Measurements from ENCODE around the gene THAP12. TPM values are rescaled to one million over a fixed set of nuclear protein-coding genes. Genes with fewer than 3 reads are reported as not detected.

Gene THAP12
- total RNA-seq, 1 experiment from 2014 or later, result 44.1 TPM

GRCh38 chr11:76303399-76303798 lies 77.5 kb downstream of the THAP12 start (continued):
- TF ChIP-seq ZBTB33 (IDR thresholded peaks at IDR 0.05; ENCODE audit: extremely low read depth, insufficient replicate concordance, low read length) (no peak), EZH2 (IDR thresholded peaks at IDR 0.05) (no peak), ELF1 (IDR thresholded peaks at IDR 0.05; ENCODE audit: borderline replicate concordance, low read depth) (no peak), SRF (IDR thresholded peaks at IDR 0.05; ENCODE audit: low read depth) (no peak), CEBPB (IDR thresholded peaks at IDR 0.05; ENCODE audit: low read depth) (no peak)

GRCh38 chr11:76302996-76303395 lies 77.9 kb downstream of the THAP12 start:
- Histone ChIP-seq H3K4me1 (ENCODE audit: control insufficient read depth in 1 of 2, insufficient read depth in 2 of 2, low read length in 2 of 2) (no peaks in the 10 kb centered on the region), H4K20me1 (ENCODE audit: insufficient read depth) (no peaks in the 10 kb centered on the region), H3K27me3 (ENCODE audit: insufficient read depth, low read length) (no peaks in the 10 kb centered on the region), H3K79me2 (ENCODE audit: insufficient read depth, low read length) (no peaks in the 10 kb centered on the region), H3K9me2 (ENCODE audit: insufficient read depth) (no peaks in the 10 kb centered on the region), H3K9ac (ENCODE audit: low read length) (no peak overlapping the region), H3K4me3 (replicated peaks in 1 of 2; ENCODE audit: low read depth in 1 of 2, low read length in 2 of 2) (no peak overlapping the region), H3K36me3 (ENCODE audit: control insufficient read depth in 1 of 2, insufficient read depth in 2 of 2, low read length in 2 of 2) (no peaks in the 10 kb centered on the region), H2AFZ (ENCODE audit: low read depth, low read length, poor library complexity, severe bottlenecking) (no peak overlapping the region), H3K4me2 (ENCODE audit: low read length) (no peak overlapping the region), H3K27ac (ENCODE audit: low read depth, low read length) (no peak overlapping the region), H3K9me3 (ENCODE audit: control insufficient read depth in 1 of 2, insufficient read depth in 1 of 2, low read depth in 1 of 2, low read length in 2 of 2) (no peaks in the 10 kb centered on the region)
- ChIA-PET CTCF (interaction anchor here (1.7 kb wide), 1 partner anchor 96 kb away, joined by 4 read pairs; no protein-coding TSS in a partner anchor), POLR2A (no interaction called here), RAD21 (ENCODE audit: low non-redundant PET in 1 of 2, low total read pairs in 2 of 2, uncharacterized antibody in 2 of 2, unreplicated experiment in 2 of 2) (interaction anchor here in 1 of 2 experiments (0.7 kb wide), 1 partner anchor 760 kb away, joined by 3 read pairs; no protein-coding TSS in a partner anchor)
- TF ChIP-seq FOSL1 (IDR thresholded peaks at IDR 0.05; ENCODE audit: low read depth) (no peak), ELF1 (IDR thresholded peaks at IDR 0.05; ENCODE audit: borderline replicate concordance, low read depth) (no peak), EGR1 (IDR thresholded peaks at IDR 0.05; ENCODE audit: low read depth) (no peak), ZFX (IDR thresholded peaks at IDR 0.05) (no peak), TCF7L2 (IDR thresholded peaks at IDR 0.05; ENCODE audit: borderline replicate concordance, extremely low read depth, insufficient read depth, insufficient read length) (no peak)
- intact Hi-C loops (cut with micrococcal nuclease), result no loop called here
- DNase-seq (ENCODE audit: low read depth, low spot score) (no peak), ATAC-seq (no peak)
- no TSS peak for BruUV-seq (replicated peaks)

Other genes with a start within 250 kb of the THAP12 start
- 1.9 TPM for gene WNT11, start 174.6 kb downstream of the THAP12 start, total RNA-seq (2021; ENCODE audit: unreplicated experiment)
- gene GVQW3, start 191 bp upstream of the THAP12 start, total RNA-seq (2021; ENCODE audit: unreplicated experiment), result 4.7 TPM
- 22.7 TPM for gene EMSY, start 63.9 kb upstream of the THAP12 start, total RNA-seq (2021; ENCODE audit: unreplicated experiment)